A172 (cell line): ENCODE results near the gene SPNS1. TPM values are rescaled to one million over a fixed set of nuclear protein-coding genes. Genes with fewer than 3 reads are reported as not detected.
A peak's percentile ranks its signal among the peaks of the same experiment; 100 is the strongest.
"Not testable (repeated sequence)": the region's sequence is repeated elsewhere in the genome, so short reads cannot be mapped to it uniquely, and the experiment has no call there.

Experiments used
- DNase-seq: peaks from one replicate; pipeline ENCODE4 v3.0.0-alpha.2; 2015; ENCODE audit warnings: low spot score
- total RNA-seq: library from RNA; depleted of rRNA; stranded (reverse); fragments of >200 nt; shearing (Covaris generic); gene quantifications from 2 replicates; pipeline ENCODE4 v1.2.3, GENCODE V29; 2014; rRNA removed

Gene SPNS1
- 44.7 and 49.9 TPM in 2 replicates for total RNA-seq

- peak; percentile 94 for DNase-seq
Observed at GRCh38 chr16:28974437-28975157, at the start of gene SPNS1. SPNS1 (plus strand) TSS chr16:28974778; CDS start chr16:28975152, 374 bp downstream.

- peak; percentile 84 for DNase-seq
Observed at GRCh38 chr16:28925386-28926228, 49.0 kb upstream of the SPNS1 start.

GRCh38 chr16:28926284-28926683, 48.3 kb upstream of the SPNS1 start:
- DNase-seq: not testable (repeated sequence)

- no peak for DNase-seq
Observed at GRCh38 chr16:28927815-28928214, 46.8 kb upstream of the SPNS1 start.

GRCh38 chr16:28930203-28930602, 44.4 kb upstream of the SPNS1 start:
- DNase-seq: no peak

GRCh38 chr16:28930652-28931051, 43.9 kb upstream of the SPNS1 start:
- DNase-seq: no peak

- DNase-seq: no peak
Observed at GRCh38 chr16:28931801-28932225, 42.8 kb upstream of the SPNS1 start, which contains the start of gene CD19. CD19 (plus strand) TSS chr16:28931971; CDS start chr16:28932001, 30 bp downstream.

GRCh38 chr16:28932339-28933141, 42.0 kb upstream of the SPNS1 start:
- no peak for DNase-seq

- no peak for DNase-seq
Observed at GRCh38 chr16:28933171-28933570, 41.4 kb upstream of the SPNS1 start.

- peak; percentile 19 for DNase-seq
Observed at GRCh38 chr16:28935346-28935745, 39.2 kb upstream of the SPNS1 start.

GRCh38 chr16:28935924-28936783, 38.4 kb upstream of the SPNS1 start:
- peak; percentile 35 for DNase-seq

GRCh38 chr16:28936784-28937155, 37.8 kb upstream of the SPNS1 start:
- no peak for DNase-seq

- DNase-seq: no peak
Observed at GRCh38 chr16:28937222-28937876, 37.2 kb upstream of the SPNS1 start.

GRCh38 chr16:28938721-28939120, 35.9 kb upstream of the SPNS1 start:
- no peak for DNase-seq

- DNase-seq: not testable (repeated sequence)
Observed at GRCh38 chr16:28939825-28940224, 34.8 kb upstream of the SPNS1 start.

- no peak for DNase-seq
Observed at GRCh38 chr16:28943281-28943680, 31.3 kb upstream of the SPNS1 start.

- no peak for DNase-seq
Observed at GRCh38 chr16:28946681-28947080, 27.9 kb upstream of the SPNS1 start.

- DNase-seq: peak; percentile 100
Observed at GRCh38 chr16:28950648-28951409, 23.7 kb upstream of the SPNS1 start, which contains the start of gene NFATC2IP. NFATC2IP (plus strand) TSS chr16:28950937; CDS start chr16:28951012, 75 bp downstream.

- no peak for DNase-seq
Observed at GRCh38 chr16:28951410-28951943, 23.1 kb upstream of the SPNS1 start.
